ENCODE results near the gene ITPR3.

The ITPR3 gene

DNA sequence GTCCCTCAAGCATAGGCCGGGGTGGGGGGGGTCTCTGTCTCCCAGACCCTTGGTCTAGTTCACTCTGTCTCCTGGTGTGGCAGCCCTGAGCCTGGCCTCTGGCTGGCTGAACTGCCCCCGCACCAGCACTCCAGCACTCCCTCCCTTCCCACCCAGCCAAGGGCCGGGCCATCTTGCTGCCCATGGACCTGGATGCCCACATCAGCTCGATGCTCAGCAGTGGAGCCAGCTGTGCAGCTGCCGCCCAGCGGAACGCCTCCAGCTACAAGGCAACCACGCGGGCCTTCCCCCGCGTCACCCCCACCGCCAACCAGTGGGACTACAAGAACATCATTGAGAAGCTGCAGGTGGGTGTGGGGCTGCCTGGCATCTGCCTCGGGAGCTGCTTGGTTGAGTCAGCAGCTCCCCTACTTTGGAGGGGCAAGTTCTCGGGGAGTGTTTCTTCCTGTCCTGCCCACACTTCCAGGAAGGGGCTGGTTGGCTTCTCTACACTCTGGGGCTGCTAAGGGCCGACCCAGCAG is 62.0 kb downstream of the ITPR3 start:
- Histone ChIP-seq H3K27me3 (no peaks in the 10 kb centered on the region), H3K36me3 (no peaks in the 10 kb centered on the region), H3K9me3 (no peaks in the 10 kb centered on the region), H3K4me1 (no peaks in the 10 kb centered on the region), H3K4me3 (ENCODE audit: low read depth, low read length) (no peak overlapping the region)
- DNase-seq = no peak
- TF ChIP-seq, protein P1, sequence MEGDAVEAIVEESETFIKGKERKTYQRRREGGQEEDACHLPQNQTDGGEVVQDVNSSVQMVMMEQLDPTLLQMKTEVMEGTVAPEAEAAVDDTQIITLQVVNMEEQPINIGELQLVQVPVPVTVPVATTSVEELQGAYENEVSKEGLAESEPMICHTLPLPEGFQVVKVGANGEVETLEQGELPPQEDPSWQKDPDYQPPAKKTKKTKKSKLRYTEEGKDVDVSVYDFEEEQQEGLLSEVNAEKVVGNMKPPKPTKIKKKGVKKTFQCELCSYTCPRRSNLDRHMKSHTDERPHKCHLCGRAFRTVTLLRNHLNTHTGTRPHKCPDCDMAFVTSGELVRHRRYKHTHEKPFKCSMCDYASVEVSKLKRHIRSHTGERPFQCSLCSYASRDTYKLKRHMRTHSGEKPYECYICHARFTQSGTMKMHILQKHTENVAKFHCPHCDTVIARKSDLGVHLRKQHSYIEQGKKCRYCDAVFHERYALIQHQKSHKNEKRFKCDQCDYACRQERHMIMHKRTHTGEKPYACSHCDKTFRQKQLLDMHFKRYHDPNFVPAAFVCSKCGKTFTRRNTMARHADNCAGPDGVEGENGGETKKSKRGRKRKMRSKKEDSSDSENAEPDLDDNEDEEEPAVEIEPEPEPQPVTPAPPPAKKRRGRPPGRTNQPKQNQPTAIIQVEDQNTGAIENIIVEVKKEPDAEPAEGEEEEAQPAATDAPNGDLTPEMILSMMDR (IDR thresholded peaks at IDR 0.05; ENCODE audit: low read depth, low read length) = no peak

DNA sequence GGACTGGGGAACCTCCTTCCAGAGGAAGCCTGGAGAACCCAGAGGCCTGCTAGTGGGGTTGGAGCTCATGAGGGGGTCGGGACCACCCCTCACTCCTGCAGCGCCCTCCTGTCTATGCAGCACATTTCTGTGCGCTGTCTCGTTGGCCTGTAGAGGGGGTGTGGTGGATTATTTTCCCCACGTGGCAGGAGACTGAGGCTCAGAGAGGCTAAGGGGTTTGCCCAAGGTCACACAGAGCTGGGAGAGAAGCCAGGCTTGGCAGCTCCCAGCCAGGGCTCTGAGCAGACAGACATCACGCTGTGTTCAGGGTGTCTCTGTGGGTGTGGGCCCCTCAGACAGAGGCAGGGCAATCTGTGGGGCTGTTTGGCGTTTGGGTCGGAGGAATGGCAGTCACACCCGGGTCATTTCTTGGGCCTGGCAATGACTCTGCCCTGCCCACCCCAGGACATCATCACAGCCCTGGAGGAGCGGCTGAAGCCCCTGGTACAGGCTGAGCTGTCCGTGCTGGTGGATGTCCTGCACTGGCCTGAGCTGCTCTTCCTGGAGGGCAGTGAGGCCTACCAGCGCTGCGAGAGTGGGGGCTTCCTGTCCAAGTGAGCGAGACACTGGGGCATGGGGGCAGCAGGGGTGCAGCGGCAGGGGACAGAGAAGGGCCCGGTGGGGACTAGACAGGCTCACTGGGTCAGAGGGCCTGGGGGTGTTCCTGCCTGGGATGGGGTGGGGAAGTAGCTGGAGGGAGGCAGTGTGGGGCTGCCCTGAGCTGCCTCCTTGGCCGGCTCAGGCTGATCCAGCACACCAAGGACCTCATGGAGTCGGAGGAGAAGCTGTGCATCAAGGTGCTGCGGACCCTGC is 62.7 kb downstream of the ITPR3 start:
- Histone ChIP-seq H3K4me3 (ENCODE audit: low read depth, low read length) (no peak overlapping the region), H3K9me3 (no peaks in the 10 kb centered on the region), H3K27me3 (no peaks in the 10 kb centered on the region), H3K36me3 (no peaks in the 10 kb centered on the region), H3K4me1 (no peaks in the 10 kb centered on the region)
- DNase-seq = no peak
- TF ChIP-seq, protein P1 (IDR thresholded peaks at IDR 0.05; ENCODE audit: low read depth, low read length) = 0 out of 2 replicates have a peak, but pooled peaks have one; percentile 8

DNA sequence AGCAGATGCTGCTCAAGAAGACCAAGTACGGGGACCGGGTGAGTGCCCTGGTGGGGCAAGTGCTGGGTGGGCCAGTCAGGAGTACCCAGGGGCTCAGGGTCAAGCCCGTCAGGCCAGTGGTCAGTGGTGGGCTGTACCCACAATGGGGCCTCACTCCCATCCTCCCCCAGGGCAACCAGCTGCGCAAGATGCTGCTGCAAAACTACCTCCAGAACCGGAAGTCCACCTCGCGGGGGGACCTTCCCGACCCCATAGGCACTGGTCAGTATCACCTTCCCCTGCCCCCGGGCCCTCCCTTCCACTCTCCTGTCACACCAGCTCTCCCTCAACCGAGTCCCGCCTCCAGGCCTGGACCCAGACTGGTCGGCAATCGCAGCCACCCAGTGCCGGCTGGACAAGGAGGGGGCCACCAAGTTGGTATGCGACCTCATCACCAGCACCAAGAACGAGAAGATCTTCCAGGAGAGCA is 63.3 kb downstream of the ITPR3 start:
- Histone ChIP-seq H3K36me3 (no peaks in the 10 kb centered on the region), H3K9me3 (no peaks in the 10 kb centered on the region), H3K4me1 (no peaks in the 10 kb centered on the region), H3K4me3 (ENCODE audit: low read depth, low read length) (no peak overlapping the region), H3K27me3 (no peaks in the 10 kb centered on the region)
- no peak for DNase-seq
- TF ChIP-seq, protein P1 (IDR thresholded peaks at IDR 0.05; ENCODE audit: low read depth, low read length) = no peak

DNA sequence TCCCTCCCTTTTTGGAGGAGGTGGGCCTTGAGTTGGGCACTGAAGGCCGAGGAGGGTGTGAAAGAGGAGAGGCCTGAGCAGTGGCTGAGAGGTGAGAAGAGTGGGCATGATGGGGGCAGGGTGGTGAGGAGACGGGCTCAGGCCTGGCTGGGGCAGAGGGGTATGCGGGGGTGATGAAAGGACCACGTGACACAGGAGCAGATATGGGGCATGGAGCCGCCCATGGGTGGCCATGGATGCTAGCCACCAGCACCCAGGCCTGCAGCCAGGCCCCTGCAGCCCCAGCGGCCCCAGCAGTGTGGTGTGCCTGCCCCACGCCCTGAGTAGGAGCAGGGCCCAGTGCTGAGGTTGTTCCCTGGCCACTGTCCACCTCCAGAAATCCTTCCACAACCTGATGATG is 63.9 kb downstream of the ITPR3 start:
- TF ChIP-seq, protein P1 (IDR thresholded peaks at IDR 0.05; ENCODE audit: low read depth, low read length) = no peak

DNA sequence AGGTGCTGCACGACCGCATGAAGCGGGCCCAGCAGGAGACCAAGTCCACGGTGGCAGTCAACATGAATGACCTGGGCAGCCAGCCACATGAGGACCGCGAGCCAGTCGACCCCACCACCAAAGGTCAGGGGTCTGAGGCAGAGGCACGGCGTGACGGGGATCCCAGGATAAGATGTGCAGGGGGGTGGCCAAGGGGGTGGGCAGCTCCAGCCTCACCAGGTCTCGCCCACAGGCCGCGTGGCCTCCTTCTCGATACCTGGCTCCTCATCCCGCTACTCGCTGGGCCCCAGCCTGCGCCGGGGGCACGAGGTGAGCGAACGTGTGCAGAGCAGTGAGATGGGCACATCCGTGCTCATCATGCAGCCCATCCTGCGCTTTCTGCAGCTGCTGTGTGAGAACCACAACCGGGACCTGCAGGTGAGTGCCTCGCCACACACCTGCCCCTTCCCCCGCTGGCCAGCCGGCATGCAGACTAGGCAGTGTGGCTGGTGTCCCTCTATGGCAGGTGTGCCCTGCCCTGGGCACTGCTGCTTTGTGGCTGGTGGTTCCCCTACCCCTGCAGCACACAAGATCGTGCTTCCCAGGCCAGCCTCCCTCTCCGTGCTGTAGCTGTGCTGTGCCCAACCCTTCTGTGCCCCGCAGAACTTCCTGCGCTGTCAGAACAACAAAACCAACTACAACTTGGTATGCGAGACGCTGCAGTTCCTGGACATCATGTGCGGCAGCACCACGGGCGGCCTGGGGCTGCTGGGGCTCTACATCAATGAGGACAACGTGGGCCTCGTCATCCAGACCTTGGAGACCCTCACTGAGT is 64.5 kb downstream of the ITPR3 start:
- TF ChIP-seq, protein P1 (IDR thresholded peaks at IDR 0.05; ENCODE audit: low read depth, low read length) = no peak
- no peak for DNase-seq
- Histone ChIP-seq H3K4me3 (ENCODE audit: low read depth, low read length) (no peak overlapping the region), H3K9me3 (no peaks in the 10 kb centered on the region), H3K27me3 (no peaks in the 10 kb centered on the region), H3K4me1 (no peaks in the 10 kb centered on the region), H3K36me3 (no peaks in the 10 kb centered on the region)

More for the DNA sequence above, 63.9 kb downstream of the ITPR3 start:
- Histone ChIP-seq H3K4me1 (no peaks in the 10 kb centered on the region), H3K27me3 (no peaks in the 10 kb centered on the region), H3K9me3 (no peaks in the 10 kb centered on the region), H3K36me3 (no peaks in the 10 kb centered on the region), H3K4me3 (ENCODE audit: low read depth, low read length) (no peak overlapping the region)
- no peak for DNase-seq

All from BE2C (cell line).